OCI-LY3 (cell line): ENCODE results near the gene SWAP70.

Experiments
- CTCF ChIP-seq: fragments of 200-600, 300-600 bp; sonication (generic); IDR thresholded peaks from 2 replicates; pipeline ENCODE4 v1.5.1; 2014; ENCODE audit warnings: antibody characterized with exemption, low read length, low read depth
- EZH2phosphoT487 ChIP-seq: fragments of 200-600 bp; shearing (Covaris generic); IDR thresholded peaks from 2 replicates; pipeline ENCODE4 v1.6.1; 2018; ENCODE audit warnings: antibody characterized with exemption, mixed run types, low read depth

GRCh38 chr11:9664276-9665171 is 647 bp downstream of the SWAP70 start:
- TF ChIP-seq CTCF (no peak), EZH2phosphoT487 (no peak)
